ENCODE measurements around the gene IBTK. TPM values are rescaled to one million over a fixed set of nuclear protein-coding genes. Genes with fewer than 3 reads are reported as not detected.
"Not testable (repeated sequence)": the region's sequence is repeated elsewhere in the genome, so short reads cannot be mapped to it uniquely, and the experiment has no call there.

IBTK gene
- total and polyA plus RNA-seq, 12 donors: 26.7 to 85.0 (median 51.3) TPM

GRCh38 chr6:82169138-82169876 is 78.2 kb downstream of the IBTK start:
- 58 to 77% (median 72%) methylated on average over 2 of the region's 2 CpGs for WGBS, 4 donors
- no peaks in the 10 kb centered on the region for H3K9me3 ChIP-seq (replicated peaks in 1 of 3)
- TF ChIP-seq POLR2A (IDR thresholded peaks at IDR 0.05) (no peak), CTCF (IDR thresholded peaks at IDR 0.05) (no peak)
- no peaks in the 10 kb centered on the region for H3K27me3 ChIP-seq
- intact Hi-C loops (cut with DNase I): no loop called here
- H3K4me1 ChIP-seq (replicated peaks in 1 of 2): peaks cover 3 to 8% of the 10 kb centered on the region in 2 donors
- H3K27ac ChIP-seq: no peak overlapping the region
- no peak overlapping the region for H3K4me3 ChIP-seq
- H3K36me3 ChIP-seq (replicated peaks in 1 of 2): peaks cover 0 to 27% of the 10 kb centered on the region in 2 donors
- no peak for DNase-seq

- Histone ChIP-seq H3K4me3 (no peak overlapping the region), H3K27ac (no peak overlapping the region), H3K36me3 (replicated peaks in 1 of 2) (peaks cover 0 to 6% of the 10 kb centered on the region in 2 donors), H3K27me3 (no peaks in the 10 kb centered on the region), H3K4me1 (replicated peaks in 1 of 2) (peaks cover 3 to 8% of the 10 kb centered on the region in 2 donors), H3K9me3 (replicated peaks in 1 of 3) (no peaks in the 10 kb centered on the region)
- no peak for TF ChIP-seq CTCF (IDR thresholded peaks at IDR 0.05)
- no peak for TF ChIP-seq POLR2A (IDR thresholded peaks at IDR 0.05)
- WGBS, 4 donors: 83 to 93% (median 89%) methylated on average over 5 of the region's 5 CpGs
- no peak for DNase-seq
- intact Hi-C loops (cut with DNase I): no loop called here
These were observed 81.1 kb downstream of the IBTK start for GRCh38 chr6:82166493-82166892.

- no peaks in the 10 kb centered on the region for H3K4me1 ChIP-seq (replicated peaks in 1 of 2)
- H3K9me3 ChIP-seq (replicated peaks in 1 of 3): no peaks in the 10 kb centered on the region
- intact Hi-C loops (cut with DNase I): no loop called here
- H3K27ac ChIP-seq: no peak overlapping the region
- no peak overlapping the region for H3K4me3 ChIP-seq
- H3K36me3 ChIP-seq (replicated peaks in 1 of 2): no peaks in the 10 kb centered on the region
- WGBS, 4 donors: 93 to 98% (median 93%) methylated on average over 12 of the region's 12 CpGs
- TF ChIP-seq CTCF (IDR thresholded peaks at IDR 0.05) (no peak), POLR2A (IDR thresholded peaks at IDR 0.05) (no peak)
- no peak for DNase-seq
- H3K27me3 ChIP-seq: no peaks in the 10 kb centered on the region
These were observed 87.1 kb downstream of the IBTK start for GRCh38 chr6:82160255-82160990.

- H3K27ac ChIP-seq; DNase-seq; H3K4me3 ChIP-seq; H3K36me3 ChIP-seq (replicated peaks in 1 of 2); H3K27me3 ChIP-seq; H3K9me3 ChIP-seq (replicated peaks in 1 of 3); H3K4me1 ChIP-seq (replicated peaks in 1 of 2); intact Hi-C loops (cut with DNase I): not testable (repeated sequence)
- WGBS, 4 donors: 78 to 85% (median 83%) methylated on average over 3 of the region's 3 CpGs
These were observed 94.8 kb downstream of the IBTK start for GRCh38 chr6:82152786-82153185.

- H3K36me3 ChIP-seq (replicated peaks in 1 of 2); H3K4me1 ChIP-seq (replicated peaks in 1 of 2); H3K27me3 ChIP-seq; intact Hi-C loops (cut with DNase I); H3K9me3 ChIP-seq (replicated peaks in 1 of 3); H3K4me3 ChIP-seq; H3K27ac ChIP-seq; DNase-seq: not testable (repeated sequence)
- WGBS, 4 donors: 93 to 98% (median 95%) methylated on average over 4 to 10 of the region's 10 CpGs
These were observed 96.4 kb downstream of the IBTK start for GRCh38 chr6:82151147-82151546.
